Measurements from ENCODE around the gene FRAS1.

DNA sequence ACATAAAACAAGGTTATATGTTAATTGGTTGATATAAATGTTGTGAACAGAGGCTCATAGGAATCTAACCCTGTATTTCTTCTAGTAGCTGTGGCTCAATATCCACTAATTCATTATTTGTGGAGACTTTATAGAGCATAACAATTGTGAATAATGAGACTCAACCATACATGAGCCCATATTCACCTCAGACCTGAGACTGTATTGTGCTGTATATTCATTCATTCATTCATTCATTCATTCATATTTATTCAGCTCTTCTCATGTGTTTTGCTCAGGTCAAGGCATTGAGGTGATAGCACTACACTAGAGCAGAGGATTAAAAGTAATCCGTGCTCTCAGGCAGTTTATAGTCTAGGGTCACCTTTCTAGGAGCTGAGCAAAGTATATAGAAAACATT, 470.0 kb downstream of the FRAS1 start:
- TF ChIP-seq, protein P1, sequence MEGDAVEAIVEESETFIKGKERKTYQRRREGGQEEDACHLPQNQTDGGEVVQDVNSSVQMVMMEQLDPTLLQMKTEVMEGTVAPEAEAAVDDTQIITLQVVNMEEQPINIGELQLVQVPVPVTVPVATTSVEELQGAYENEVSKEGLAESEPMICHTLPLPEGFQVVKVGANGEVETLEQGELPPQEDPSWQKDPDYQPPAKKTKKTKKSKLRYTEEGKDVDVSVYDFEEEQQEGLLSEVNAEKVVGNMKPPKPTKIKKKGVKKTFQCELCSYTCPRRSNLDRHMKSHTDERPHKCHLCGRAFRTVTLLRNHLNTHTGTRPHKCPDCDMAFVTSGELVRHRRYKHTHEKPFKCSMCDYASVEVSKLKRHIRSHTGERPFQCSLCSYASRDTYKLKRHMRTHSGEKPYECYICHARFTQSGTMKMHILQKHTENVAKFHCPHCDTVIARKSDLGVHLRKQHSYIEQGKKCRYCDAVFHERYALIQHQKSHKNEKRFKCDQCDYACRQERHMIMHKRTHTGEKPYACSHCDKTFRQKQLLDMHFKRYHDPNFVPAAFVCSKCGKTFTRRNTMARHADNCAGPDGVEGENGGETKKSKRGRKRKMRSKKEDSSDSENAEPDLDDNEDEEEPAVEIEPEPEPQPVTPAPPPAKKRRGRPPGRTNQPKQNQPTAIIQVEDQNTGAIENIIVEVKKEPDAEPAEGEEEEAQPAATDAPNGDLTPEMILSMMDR (conservative IDR thresholded peaks at IDR 0.05): no peak
- TF ChIP-seq EZH2 (IDR thresholded peaks at IDR 0.05; ENCODE audit: low read depth): no peak
